ENCODE results near the gene SLC2A5.

- no peak for TF ChIP-seq EZH2 (IDR thresholded peaks at IDR 0.05; ENCODE audit: borderline replicate concordance, low read depth, low read length, poor library complexity, severe bottlenecking)
- no peak for TF ChIP-seq CTCF (conservative IDR thresholded peaks at IDR 0.05; ENCODE audit: low read depth, low read length)
These were observed 11.6 kb downstream of the SLC2A5 start for GRCh38 chr1:9057851-9058250.

Measured in A673 (cell line).